ENCODE data around the gene CHPF2. TPM values are rescaled to one million over a fixed set of nuclear protein-coding genes. Genes with fewer than 3 reads are reported as not detected.
A peak's percentile ranks its signal among the peaks of the same experiment; 100 is the strongest.

CHPF2 gene
- total and polyA plus RNA-seq, 2 of the 13 experiments (the other 11 are each of a cell fraction or from before 2014, with no cell fraction given): 15.4 to 21.5 TPM

DNA sequence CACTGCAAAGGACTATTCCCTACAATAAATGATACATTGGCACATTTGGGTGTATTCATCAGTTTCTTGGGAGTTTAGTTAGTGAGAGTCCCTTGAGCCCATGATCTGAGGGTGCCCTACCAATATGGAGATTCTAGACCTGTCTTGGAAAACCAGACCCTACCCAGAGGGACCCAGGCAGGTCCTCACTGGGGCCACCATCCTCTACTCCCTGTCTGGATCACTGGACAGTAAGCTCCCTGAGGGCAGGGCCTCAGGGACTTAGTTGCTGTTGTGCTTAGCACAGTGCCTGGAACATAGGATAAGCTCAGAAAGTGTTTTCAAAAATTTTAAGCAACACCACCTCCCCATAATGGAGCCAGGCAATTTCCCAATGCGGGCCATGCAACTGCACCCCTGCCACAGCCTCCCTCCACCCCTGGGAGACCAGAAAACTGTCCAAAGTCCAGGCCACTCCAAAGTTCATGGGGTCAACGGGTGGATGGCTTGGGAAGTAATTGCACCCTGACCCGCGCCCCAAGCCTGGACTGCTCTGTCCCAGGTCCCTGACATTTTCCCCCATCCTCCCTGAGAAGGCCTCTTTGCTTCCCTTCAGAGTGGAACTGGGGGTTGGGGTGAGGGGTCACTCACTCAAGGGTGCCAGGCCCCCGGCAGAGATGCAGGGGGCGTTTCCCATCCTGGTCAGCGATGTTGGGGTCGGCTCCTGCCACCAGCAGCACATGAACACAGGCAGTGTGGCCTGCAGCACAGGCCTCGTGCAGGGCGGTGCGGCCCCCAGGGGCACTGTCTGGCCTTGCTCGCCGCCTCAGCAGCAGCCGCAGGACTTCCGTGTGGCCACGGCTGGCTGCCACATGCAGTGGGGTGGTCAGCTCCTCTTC, 46.3 kb upstream of the CHPF2 start:
- Histone ChIP-seq H2AFZ (ENCODE audit: low read length) (no peak overlapping the region), H3K79me2 (ENCODE audit: insufficient read depth, low read length) (no peaks in the 10 kb centered on the region), H3K9ac (ENCODE audit: insufficient read depth, low read depth, low read length) (no peak overlapping the region), H3K4me3 (replicated peaks in 1 of 3; ENCODE audit: insufficient read depth in 1 of 3, low read depth in 2 of 3, low read length in 3 of 3) (no peak overlapping the region), H3K9me3 (ENCODE audit: low read length) (no peaks in the 10 kb centered on the region), H4K20me1 (ENCODE audit: insufficient read depth, low read length) (no peaks in the 10 kb centered on the region), H3K4me2 (ENCODE audit: low read depth, low read length) (no peak overlapping the region), H3K4me1 (ENCODE audit: insufficient read depth, low read length) (no peaks in the 10 kb centered on the region), H3K27me3 (ENCODE audit: control insufficient read depth in 1 of 2, insufficient read depth in 2 of 2, low read length in 2 of 2) (peaks cover 0 to 34% of the 10 kb centered on the region in 2 experiments; a peak in 3 of 5 replicates), H3K27ac (ENCODE audit: extremely low read length, insufficient read depth, low read length) (no peak overlapping the region), H3K36me3 (replicated peaks in 1 of 2; ENCODE audit: control insufficient read depth in 1 of 2, insufficient read depth in 2 of 2, low read length in 2 of 2) (no peaks in the 10 kb centered on the region)
- DNase-seq (ENCODE audit: low spot score) (no peak), ATAC-seq (peak; percentile 48), FAIRE-seq (no peak)
- WGBS (ENCODE audit: low lambda C conversion rate): 7% methylated on average over 2 of the region's 16 CpGs
- intact Hi-C loops (cut with micrococcal nuclease; ENCODE audit: unreplicated experiment) (no loop called here), in situ Hi-C loops (cut with HindIII; ENCODE audit: extremely low pct_ligation_motif_present, low pct_unique_long_range_greater_than_20kb) (no loop called here)
- TF ChIP-seq HNF4A (CRISPR knock-in tag; IDR thresholded peaks at IDR 0.05): 0 out of 2 replicates have a peak, but pooled peaks have one; percentile 6
- TF ChIP-seq HNF4G (IDR thresholded peaks at IDR 0.05; ENCODE audit: borderline replicate concordance, low read depth, low read length): peak; percentile 18; the same call in 1 of the 2 replicates
- TF ChIP-seq HNF4G (CRISPR knock-in tag; IDR thresholded peaks at IDR 0.05; ENCODE audit: borderline replicate concordance, low read depth): no peak
- TF ChIP-seq, protein P1, sequence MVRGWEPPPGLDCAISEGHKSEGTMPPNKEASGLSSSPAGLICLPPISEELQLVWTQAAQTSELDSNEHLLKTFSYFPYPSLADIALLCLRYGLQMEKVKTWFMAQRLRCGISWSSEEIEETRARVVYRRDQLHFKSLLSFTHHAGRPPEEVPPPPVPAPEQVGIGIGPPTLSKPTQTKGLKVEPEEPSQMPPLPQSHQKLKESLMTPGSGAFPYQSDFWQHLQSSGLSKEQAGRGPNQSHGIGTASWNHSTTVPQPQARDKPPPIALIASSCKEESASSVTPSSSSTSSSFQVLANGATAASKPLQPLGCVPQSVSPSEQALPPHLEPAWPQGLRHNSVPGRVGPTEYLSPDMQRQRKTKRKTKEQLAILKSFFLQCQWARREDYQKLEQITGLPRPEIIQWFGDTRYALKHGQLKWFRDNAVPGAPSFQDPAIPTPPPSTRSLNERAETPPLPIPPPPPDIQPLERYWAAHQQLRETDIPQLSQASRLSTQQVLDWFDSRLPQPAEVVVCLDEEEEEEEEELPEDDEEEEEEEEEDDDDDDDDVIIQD (CRISPR knock-in tag; IDR thresholded peaks at IDR 0.05; ENCODE audit: low read depth): no peak
- no TSS peak for BruUV-seq (replicated peaks)
- ChIA-PET POLR2A (no interaction called here), CTCF (ENCODE audit: low intra/inter-chr PET ratio, low total read pairs) (no interaction called here)

Data from HepG2 (cell line).